PC-3 (cell line): Measurements from ENCODE around the gene GAS7.

Experiments
- EZH2 ChIP-seq: fragments of 300-600 bp; sonication (generic); IDR thresholded peaks from one replicate; pipeline ENCODE4 v1.6.1; 2017; ENCODE audit warnings: antibody characterized with exemption, mild to moderate bottlenecking, low read length; ENCODE audit not compliant: unreplicated experiment
- EZH2phosphoT487 ChIP-seq: fragments of 300-600 bp; sonication (generic); IDR thresholded peaks from 2 replicates; pipeline ENCODE4 v1.6.1; 2018; ENCODE audit warnings: mild to moderate bottlenecking, antibody characterized with exemption, low read length, borderline replicate concordance
- TF ChIP-seq, protein P1 (sequence below): fragments of 300-600 bp; sonication (generic); conservative IDR thresholded peaks from 2 replicates; pipeline ENCODE4 v1.5.1; 2017; ENCODE audit warnings: antibody characterized with exemption, low read depth, mild to moderate bottlenecking, low read length

DNA sequence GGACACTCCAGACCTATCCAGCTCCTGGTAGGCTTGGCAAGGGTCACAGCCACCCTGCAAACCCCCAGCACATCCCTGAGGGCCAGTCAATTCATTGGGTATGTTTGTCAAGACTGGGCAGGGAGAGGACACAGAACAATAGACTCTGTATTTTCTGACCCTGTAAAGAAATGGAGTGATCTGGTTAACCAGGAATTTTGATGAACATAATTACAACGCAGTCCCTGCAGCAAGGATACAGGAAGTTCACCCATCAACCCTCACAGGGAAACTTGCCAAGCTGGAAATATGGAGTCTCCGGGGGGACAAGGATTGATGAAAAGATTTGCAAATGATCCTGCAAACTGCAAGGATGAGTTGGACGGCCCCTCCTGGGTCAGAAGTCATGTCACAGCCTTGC is 167.3 kb downstream of the GAS7 start:
- TF ChIP-seq, protein P1, sequence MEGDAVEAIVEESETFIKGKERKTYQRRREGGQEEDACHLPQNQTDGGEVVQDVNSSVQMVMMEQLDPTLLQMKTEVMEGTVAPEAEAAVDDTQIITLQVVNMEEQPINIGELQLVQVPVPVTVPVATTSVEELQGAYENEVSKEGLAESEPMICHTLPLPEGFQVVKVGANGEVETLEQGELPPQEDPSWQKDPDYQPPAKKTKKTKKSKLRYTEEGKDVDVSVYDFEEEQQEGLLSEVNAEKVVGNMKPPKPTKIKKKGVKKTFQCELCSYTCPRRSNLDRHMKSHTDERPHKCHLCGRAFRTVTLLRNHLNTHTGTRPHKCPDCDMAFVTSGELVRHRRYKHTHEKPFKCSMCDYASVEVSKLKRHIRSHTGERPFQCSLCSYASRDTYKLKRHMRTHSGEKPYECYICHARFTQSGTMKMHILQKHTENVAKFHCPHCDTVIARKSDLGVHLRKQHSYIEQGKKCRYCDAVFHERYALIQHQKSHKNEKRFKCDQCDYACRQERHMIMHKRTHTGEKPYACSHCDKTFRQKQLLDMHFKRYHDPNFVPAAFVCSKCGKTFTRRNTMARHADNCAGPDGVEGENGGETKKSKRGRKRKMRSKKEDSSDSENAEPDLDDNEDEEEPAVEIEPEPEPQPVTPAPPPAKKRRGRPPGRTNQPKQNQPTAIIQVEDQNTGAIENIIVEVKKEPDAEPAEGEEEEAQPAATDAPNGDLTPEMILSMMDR, result no peak
- TF ChIP-seq EZH2 (no peak), EZH2phosphoT487 (no peak)
